AG20443 (cell line): Measurements from ENCODE around the gene TLCD4.
"Not testable (repeated sequence)": the region's sequence is repeated elsewhere in the genome, so short reads cannot be mapped to it uniquely, and the experiment has no call there.

Experiments used
- DNase-seq: peaks from one replicate; pipeline ENCODE4 v3.0.0; 2012; ENCODE audit warnings: low spot score, mixed read lengths

Gene TLCD4

DNA sequence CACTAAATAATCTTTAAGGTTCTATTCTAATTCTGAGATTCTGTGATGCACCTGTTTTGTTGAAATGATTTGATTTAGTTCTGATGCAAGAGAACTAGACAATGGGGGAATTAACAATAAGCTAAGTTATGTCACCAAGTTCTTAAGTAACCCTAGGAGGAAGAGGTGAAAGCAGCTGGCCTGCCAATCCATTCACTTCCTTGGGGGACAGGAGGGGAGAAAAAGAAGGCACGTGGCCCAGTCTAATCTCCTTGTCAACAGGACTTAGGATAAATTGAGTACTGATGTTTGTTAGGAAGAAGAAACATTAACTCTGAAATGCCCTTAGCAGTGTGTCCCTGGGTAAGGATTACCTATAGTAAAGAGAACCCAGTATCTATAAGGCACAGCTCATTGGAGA, 36.9 kb downstream of the TLCD4 start:
- DNase-seq, result no peak

- DNase-seq, result not testable (repeated sequence)
Measured at GRCh38 chr1:95165569-95165968, 48.4 kb downstream of the TLCD4 start.
